Cerebellar cortex (tissue), 1 donor: ENCODE data around the gene SNX11.
"Not testable (repeated sequence)": the region's sequence is repeated elsewhere in the genome, so short reads cannot be mapped to it uniquely, and the experiment has no call there.

ENCODE experiments used
- DNase-seq: peaks from one replicate; pipeline ENCODE4 v3.0.0-alpha.2; 2015; ENCODE audit warnings: low spot score

SNX11 gene, protein sequence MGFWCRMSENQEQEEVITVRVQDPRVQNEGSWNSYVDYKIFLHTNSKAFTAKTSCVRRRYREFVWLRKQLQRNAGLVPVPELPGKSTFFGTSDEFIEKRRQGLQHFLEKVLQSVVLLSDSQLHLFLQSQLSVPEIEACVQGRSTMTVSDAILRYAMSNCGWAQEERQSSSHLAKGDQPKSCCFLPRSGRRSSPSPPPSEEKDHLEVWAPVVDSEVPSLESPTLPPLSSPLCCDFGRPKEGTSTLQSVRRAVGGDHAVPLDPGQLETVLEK

GRCh38 chr17:48107137-48108055 lies at the start of gene SNX11:
TSS of gene SNX11 (plus strand) at chr17:48107766. CDS start at chr17:48112044, 4,278 bp downstream.
- DNase-seq, result peak; percentile 91

- DNase-seq, result no peak
These were observed 49.0 kb upstream of the SNX11 start for GRCh38 chr17:48058393-48059124.

GRCh38 chr17:48059125-48059668 lies 48.4 kb upstream of the SNX11 start:
- DNase-seq, result no peak

GRCh38 chr17:48060249-48060648 lies 47.3 kb upstream of the SNX11 start:
- no peak for DNase-seq

DNA sequence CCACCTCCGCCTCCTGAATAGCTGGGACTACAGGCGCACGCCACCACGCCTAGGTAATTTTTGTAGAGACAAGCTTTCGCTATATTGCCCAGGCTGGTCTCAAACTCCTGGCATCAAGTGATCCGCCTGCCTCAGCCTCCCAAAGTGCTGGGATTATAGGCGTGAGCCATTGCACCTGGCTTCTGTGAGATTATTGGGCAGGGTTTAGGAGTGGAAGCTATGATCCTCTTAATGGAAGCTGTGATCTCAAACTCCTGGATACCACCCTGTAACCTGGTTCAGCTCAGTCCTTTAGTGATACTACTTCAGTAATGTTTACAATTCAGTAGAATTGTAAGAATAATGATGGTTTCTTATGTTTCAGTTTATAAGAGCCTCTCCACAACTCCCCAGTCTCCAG lies 45.3 kb upstream of the SNX11 start:
- no peak for DNase-seq

- no peak for DNase-seq
These were observed 42.9 kb upstream of the SNX11 start for GRCh38 chr17:48064638-48065037.

DNA sequence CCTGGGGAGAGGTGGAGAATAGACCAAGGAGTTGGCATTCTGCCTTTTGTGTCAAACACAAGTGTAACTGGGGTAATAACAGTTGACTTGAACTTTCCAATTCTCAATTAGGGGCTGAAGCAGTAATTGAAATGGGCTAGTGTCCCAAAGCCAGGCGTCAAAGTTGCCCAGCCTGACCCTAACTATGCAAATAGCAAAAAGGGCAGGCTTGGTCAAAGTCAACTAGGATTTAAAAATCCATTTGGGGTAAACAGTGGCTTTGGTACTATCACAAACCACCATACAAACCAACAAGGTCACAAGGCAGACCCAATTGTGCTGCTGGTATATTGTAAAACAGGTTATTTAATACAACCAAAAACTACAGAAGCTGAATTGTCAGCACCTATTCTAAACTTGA lies 41.4 kb upstream of the SNX11 start:
- DNase-seq, result no peak

GRCh38 chr17:48066656-48067055 lies 40.9 kb upstream of the SNX11 start:
- DNase-seq, result no peak

- no peak for DNase-seq
These were observed 40.3 kb upstream of the SNX11 start for GRCh38 chr17:48067245-48067644.

GRCh38 chr17:48067808-48068207 lies 39.8 kb upstream of the SNX11 start:
- DNase-seq, result not testable (repeated sequence)

DNA sequence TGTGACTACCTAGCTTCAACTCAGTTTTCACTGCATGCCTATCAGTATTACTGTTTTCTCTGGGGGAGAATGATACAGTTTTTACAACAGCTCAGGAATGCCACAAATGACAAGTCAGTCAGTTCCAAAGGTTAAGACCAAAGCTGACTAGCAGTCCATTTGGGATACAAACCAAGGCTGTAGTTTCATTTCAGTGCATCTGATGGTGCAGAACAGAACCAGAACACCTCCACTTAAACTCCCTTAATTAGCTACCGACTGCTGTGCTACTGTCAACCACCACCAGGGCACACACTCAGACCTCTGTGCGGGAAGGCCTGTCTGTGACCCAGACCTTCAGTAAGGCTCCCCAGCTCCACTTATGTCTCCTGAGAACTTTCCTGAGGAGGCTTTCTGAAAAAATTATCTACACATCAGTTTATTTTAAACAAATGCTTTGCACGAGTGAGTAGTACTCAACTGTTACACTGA lies 39.0 kb upstream of the SNX11 start:
- DNase-seq, result no peak

GRCh38 chr17:48070195-48070594 lies 37.4 kb upstream of the SNX11 start:
- DNase-seq, result no peak

DNA sequence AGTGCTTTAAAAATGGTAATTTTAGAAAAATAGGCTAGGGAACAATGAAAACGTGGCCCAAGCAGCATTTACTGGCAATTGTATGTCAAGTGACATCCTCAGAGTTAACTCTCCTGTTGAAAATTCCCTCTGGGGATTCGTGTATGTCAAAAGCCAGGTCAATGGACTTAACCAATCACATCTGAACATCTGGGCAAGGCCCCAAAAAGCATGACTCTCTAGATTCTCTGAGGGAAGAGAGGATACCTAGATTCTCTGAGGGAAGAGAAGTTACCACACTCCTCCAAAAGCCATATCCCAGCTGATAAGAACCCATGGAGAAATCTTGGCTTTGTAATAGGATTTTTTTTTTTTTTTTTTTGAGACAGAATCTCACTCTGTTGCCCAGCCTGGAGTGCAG lies 35.9 kb upstream of the SNX11 start:
- no peak for DNase-seq

- DNase-seq, result not testable (repeated sequence)
These were observed 34.8 kb upstream of the SNX11 start for GRCh38 chr17:48072811-48073210.

DNA sequence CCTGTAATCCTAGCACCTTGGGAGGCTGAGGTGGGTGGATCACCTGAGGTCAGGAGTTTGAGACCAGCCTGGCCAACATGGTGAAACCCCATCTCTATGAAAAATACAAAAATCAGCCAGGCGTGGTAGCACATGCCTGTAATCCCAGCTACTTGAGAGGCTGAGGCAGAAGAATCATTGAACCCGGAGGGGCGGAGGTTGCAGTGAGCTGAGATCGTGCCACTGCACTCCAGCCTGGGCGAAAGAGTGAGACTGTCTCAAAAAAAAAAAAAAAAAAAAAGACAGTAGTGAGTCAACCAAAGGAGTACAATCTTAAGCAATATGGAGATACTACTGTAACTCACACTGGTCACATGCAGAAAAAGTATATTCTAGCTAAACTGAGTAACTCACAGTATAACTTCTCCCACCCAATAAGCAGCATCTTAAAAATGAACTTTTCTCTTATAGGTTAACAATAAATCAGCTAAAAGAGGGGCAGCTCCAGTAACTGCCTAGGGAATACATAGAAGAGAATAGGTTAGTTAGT lies 33.9 kb upstream of the SNX11 start:
- not testable (repeated sequence) for DNase-seq

- peak; percentile 82 for DNase-seq
These were observed 33.1 kb upstream of the SNX11 start for GRCh38 chr17:48074322-48075081.

- not testable (repeated sequence) for DNase-seq
These were observed 30.4 kb upstream of the SNX11 start for GRCh38 chr17:48077152-48077551.

DNA sequence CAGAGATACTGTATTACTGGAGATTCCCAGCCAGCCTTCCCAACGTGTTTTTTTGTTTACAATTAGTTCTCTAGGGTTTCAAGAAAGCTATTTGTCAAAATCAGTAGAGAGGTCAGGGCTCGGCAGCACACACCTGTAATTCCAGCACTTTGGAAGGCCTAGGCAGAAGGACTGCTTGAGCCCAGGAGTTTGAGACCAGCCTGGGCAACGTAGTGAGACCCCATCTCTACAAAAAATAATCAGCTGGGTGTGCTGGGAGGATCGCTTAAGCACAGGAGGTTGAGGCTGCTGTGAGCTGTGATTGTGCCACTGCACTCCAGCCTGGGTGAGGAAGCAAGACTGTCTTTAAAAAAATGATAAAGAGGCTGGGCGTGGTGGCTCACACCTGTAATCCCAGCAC lies 25.7 kb upstream of the SNX11 start:
- no peak for DNase-seq

GRCh38 chr17:48084932-48085331 lies 22.6 kb upstream of the SNX11 start:
- DNase-seq, result no peak

GRCh38 chr17:48093341-48094045 lies 14.1 kb upstream of the SNX11 start:
- DNase-seq, result no peak
